GM23338 (cell line): Measurements from ENCODE around the gene LGALS12. TPM values are rescaled to one million over a fixed set of nuclear protein-coding genes. Genes with fewer than 3 reads are reported as not detected.

Source experiments
- ATAC-seq: fragments of 200-7000 bp; cut with Tn5 transposase; 3 replicates; pipeline ENCODE4 v1.9.1; 2020
- DNase-seq: peaks from one replicate; pipeline ENCODE4 v3.0.0-alpha.2; 2015; ENCODE audit warnings: low spot score
- H2AFZ ChIP-seq: fragments of 200-600 bp; sonication (generic); 2 replicates; pipeline ENCODE4 v1.8.0; 2016; ENCODE audit warnings: antibody characterized with exemption, mild to moderate bottlenecking, moderate library complexity
- H3F3A ChIP-seq: fragments of 200-600 bp; sonication (generic); replicated peaks from 2 replicates; pipeline ENCODE4 v1.8.0; 2017; ENCODE audit warnings: antibody characterized with exemption, mixed run types, low read depth
- H3K27ac ChIP-seq: fragments of 200-600 bp; sonication (generic); 2 replicates; pipeline ENCODE4 v1.6.1; 2016; ENCODE audit warnings: low read depth
- H3K27me3 ChIP-seq: fragments of 200-600 bp; sonication (generic); 2 replicates; pipeline ENCODE4 v1.8.0; 2016; ENCODE audit warnings: mild to moderate bottlenecking, mixed run types, moderate library complexity; ENCODE audit not compliant: insufficient read depth
- H3K36me3 ChIP-seq: fragments of 200-600 bp; sonication (generic); 2 replicates; pipeline ENCODE4 v1.8.0; 2016; ENCODE audit warnings: mild to moderate bottlenecking; ENCODE audit not compliant: insufficient read depth
- H3K4me1 ChIP-seq: fragments of 200-600 bp; sonication (generic); 2 replicates; pipeline ENCODE4 v1.8.0; 2016; ENCODE audit warnings: mild to moderate bottlenecking, moderate library complexity; ENCODE audit not compliant: insufficient read depth
- H3K4me2 ChIP-seq: fragments of 200-600 bp; sonication (generic); 2 replicates; pipeline ENCODE4 v1.7.1; 2017; ENCODE audit warnings: mixed run types
- H3K4me3 ChIP-seq: fragments of 200-600 bp; sonication (generic); 2 replicates; pipeline ENCODE4 v1.6.1; 2016; ENCODE audit warnings: mixed run types
- H3K79me2 ChIP-seq: fragments of 200-600 bp; sonication (generic); replicated peaks from 2 replicates; pipeline ENCODE4 v1.8.0; 2017; ENCODE audit warnings: mild to moderate bottlenecking; ENCODE audit not compliant: insufficient read depth
- H3K9me2 ChIP-seq: fragments of 200-600 bp; sonication (generic); 2 replicates; pipeline ENCODE4 v1.8.0; 2017; ENCODE audit not compliant: insufficient read depth
- H4K20me1 ChIP-seq: fragments of 200-600 bp; sonication (generic); replicated peaks from 2 replicates; pipeline ENCODE4 v1.8.0; 2017; ENCODE audit warnings: mild to moderate bottlenecking; ENCODE audit not compliant: insufficient read depth
- H3K27ac Mint-ChIP-seq: 2 replicates; pipeline ENCODE4 v1.8.0; 2020; ENCODE audit warnings: inconsistent platforms, mild to moderate bottlenecking, moderate library complexity, mixed read lengths
- H3K27me3 Mint-ChIP-seq: 3 replicates; pipeline ENCODE4 v1.8.0; 2022; ENCODE audit warnings: low read depth, mild to moderate bottlenecking, moderate library complexity, mixed read lengths, inconsistent platforms; ENCODE audit not compliant: insufficient read depth, poor library complexity
- H3K36me3 Mint-ChIP-seq: 3 replicates; pipeline ENCODE4 v1.8.0; 2021; ENCODE audit warnings: low read depth, mild to moderate bottlenecking, inconsistent platforms, moderate library complexity, mixed read lengths
- H3K4me1 Mint-ChIP-seq: 3 replicates; pipeline ENCODE4 v1.8.0; 2020; ENCODE audit warnings: mild to moderate bottlenecking, inconsistent platforms, mixed read lengths
- H3K4me3 Mint-ChIP-seq: 3 replicates; pipeline ENCODE4 v1.8.0; 2021; ENCODE audit warnings: moderate library complexity, mild to moderate bottlenecking, inconsistent platforms, mixed read lengths
- H3K9me3 Mint-ChIP-seq: 3 replicates; pipeline ENCODE4 v1.8.0; 2020; ENCODE audit warnings: moderate library complexity, mild to moderate bottlenecking, inconsistent platforms, mixed read lengths
- CREB1 ChIP-seq: fragments of 250-450 bp; sonication (Bioruptor Pico); IDR thresholded peaks from 2 replicates; pipeline ENCODE4 v1.5.0; 2020; ENCODE audit warnings: low read depth, mild to moderate bottlenecking, moderate library complexity
- CTCF ChIP-seq, 2 experiments: fragments of 200-600 bp in 1 of 2; sonication (generic) in 1 of 2; conservative IDR thresholded peaks; 2 replicates each; pipeline versions ENCODE4 v1.5.1 to v1.6.1; 2016 to 2017; ENCODE audit warnings: antibody characterized with exemption in 2 of 2, low read depth in 2 of 2, mild to moderate bottlenecking in 2 of 2, moderate library complexity in 1 of 2
- ETS1 ChIP-seq: IDR thresholded peaks from 2 replicates; pipeline ENCODE4 v1.6.1; 2016; ENCODE audit warnings: antibody characterized with exemption
- EZH2 ChIP-seq: fragments of 200-600 bp; sonication (generic); IDR thresholded peaks from one replicate; pipeline ENCODE4 v1.8.0; 2017; ENCODE audit warnings: antibody characterized with exemption, mild to moderate bottlenecking, low read depth; ENCODE audit not compliant: unreplicated experiment
- EZH2phosphoT487 ChIP-seq: fragments of 200-600 bp; sonication (generic); IDR thresholded peaks from one replicate; pipeline ENCODE4 v1.8.1; 2018; ENCODE audit warnings: antibody characterized with exemption; ENCODE audit not compliant: unreplicated experiment
- JUNB ChIP-seq: IDR thresholded peaks from one replicate; pipeline ENCODE4 v1.6.1; 2016; ENCODE audit warnings: antibody characterized with exemption; ENCODE audit not compliant: unreplicated experiment
- NANOG ChIP-seq: IDR thresholded peaks from 2 replicates; pipeline ENCODE4 v1.6.1; 2016; ENCODE audit warnings: antibody characterized with exemption, borderline replicate concordance
- POLR2AphosphoS5 ChIP-seq: IDR thresholded peaks from 2 replicates; pipeline ENCODE4 v1.6.1; 2016; ENCODE audit warnings: antibody characterized with exemption, low read depth
- STAT1 ChIP-seq: IDR thresholded peaks from one replicate; pipeline ENCODE4 v1.6.1; 2016; ENCODE audit warnings: antibody characterized with exemption; ENCODE audit not compliant: unreplicated experiment
- ZNF114 ChIP-seq: fragments of 250-450 bp; sonication (Bioruptor Pico); IDR thresholded peaks from 2 replicates; pipeline ENCODE4 v1.5.0; 2020; ENCODE audit warnings: mild to moderate bottlenecking, moderate library complexity
- ZNF331 ChIP-seq: fragments of 250-450 bp; sonication (Bioruptor Pico); IDR thresholded peaks from 2 replicates; pipeline ENCODE4 v1.5.0; 2020; ENCODE audit warnings: low read depth, mild to moderate bottlenecking, moderate library complexity
- polyA plus RNA-seq: library from polyadenylated mRNA; unstranded; fragments of >200 nt; fragmentation: Nextera tagmentation; extraction: Ambion mirVana; gene quantifications from 2 replicates; pipeline ENCODE4 v1.2.1, GENCODE V29; 2016
- total RNA-seq: library from RNA; depleted of rRNA; stranded (reverse); fragments of >200 nt; shearing (Covaris generic); gene quantifications from 2 replicates; pipeline ENCODE4 v1.2.3, GENCODE V29; 2014
- TF ChIP-seq, protein P1 (sequence below): fragments of 250-450 bp; sonication (Bioruptor Pico); IDR thresholded peaks from 2 replicates; pipeline ENCODE4 v1.5.0; 2020; ENCODE audit warnings: mild to moderate bottlenecking, moderate library complexity
- TF ChIP-seq, protein P2 (sequence below): IDR thresholded peaks from one replicate; pipeline ENCODE4 v1.6.1; 2018; ENCODE audit warnings: antibody characterized with exemption; ENCODE audit not compliant: unreplicated experiment

LGALS12 gene
- total and polyA plus RNA-seq, 2 experiments from 2014 or later, result 0.94 to 1.2 TPM

DNA sequence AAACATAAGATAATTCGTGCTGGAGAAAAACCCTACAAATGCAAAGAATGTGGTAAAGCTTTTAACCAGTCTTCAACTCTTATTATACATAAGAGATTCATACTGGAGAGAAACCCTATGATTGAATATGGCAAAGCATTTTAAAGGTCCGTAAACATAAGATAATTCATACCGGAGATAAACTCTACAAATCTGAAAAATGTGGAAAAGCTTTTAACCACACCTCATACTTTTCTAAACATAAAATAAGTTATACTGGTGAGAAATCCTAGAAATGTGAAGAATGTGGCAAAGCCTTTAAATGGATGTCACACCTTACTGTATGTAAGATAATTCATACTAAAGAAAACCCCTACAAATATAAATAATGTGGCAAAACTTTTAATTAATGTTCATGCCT, 35.6 kb upstream of the LGALS12 start:
- peaks cover 8% of the 10 kb centered on the region; the same call in 2 of the 3 replicates for H3K9me3 Mint-ChIP-seq
- H3K36me3 ChIP-seq, result no peaks in the 10 kb centered on the region; the same call in 1 of the 2 replicates
- H3K4me3 ChIP-seq, result no peak overlapping the region

More for the DNA sequence above, 35.6 kb upstream of the LGALS12 start:
- Histone ChIP-seq H3K27me3 (no peaks in the 10 kb centered on the region), H3K4me1 (no peaks in the 10 kb centered on the region), H3K79me2 (no peaks in the 10 kb centered on the region), H3K27ac (no peak overlapping the region), H3K4me2 (no peak overlapping the region), H3K9me2 (peaks cover 17% of the 10 kb centered on the region), H4K20me1 (no peaks in the 10 kb centered on the region), H3F3A (no peaks in the 10 kb centered on the region), H2AFZ (no peak overlapping the region)
- Mint-ChIP-seq H3K27ac (no peak overlapping the region), H3K4me1 (no peaks in the 10 kb centered on the region), H3K4me3 (no peak overlapping the region), H3K27me3 (no peaks in the 10 kb centered on the region), H3K36me3 (peaks cover 3% of the 10 kb centered on the region; the same call in 1 of the 3 replicates)
- no peak for TF ChIP-seq EZH2phosphoT487
- no peak for TF ChIP-seq NANOG
- TF ChIP-seq EZH2, result no peak
- TF ChIP-seq, protein P1, sequence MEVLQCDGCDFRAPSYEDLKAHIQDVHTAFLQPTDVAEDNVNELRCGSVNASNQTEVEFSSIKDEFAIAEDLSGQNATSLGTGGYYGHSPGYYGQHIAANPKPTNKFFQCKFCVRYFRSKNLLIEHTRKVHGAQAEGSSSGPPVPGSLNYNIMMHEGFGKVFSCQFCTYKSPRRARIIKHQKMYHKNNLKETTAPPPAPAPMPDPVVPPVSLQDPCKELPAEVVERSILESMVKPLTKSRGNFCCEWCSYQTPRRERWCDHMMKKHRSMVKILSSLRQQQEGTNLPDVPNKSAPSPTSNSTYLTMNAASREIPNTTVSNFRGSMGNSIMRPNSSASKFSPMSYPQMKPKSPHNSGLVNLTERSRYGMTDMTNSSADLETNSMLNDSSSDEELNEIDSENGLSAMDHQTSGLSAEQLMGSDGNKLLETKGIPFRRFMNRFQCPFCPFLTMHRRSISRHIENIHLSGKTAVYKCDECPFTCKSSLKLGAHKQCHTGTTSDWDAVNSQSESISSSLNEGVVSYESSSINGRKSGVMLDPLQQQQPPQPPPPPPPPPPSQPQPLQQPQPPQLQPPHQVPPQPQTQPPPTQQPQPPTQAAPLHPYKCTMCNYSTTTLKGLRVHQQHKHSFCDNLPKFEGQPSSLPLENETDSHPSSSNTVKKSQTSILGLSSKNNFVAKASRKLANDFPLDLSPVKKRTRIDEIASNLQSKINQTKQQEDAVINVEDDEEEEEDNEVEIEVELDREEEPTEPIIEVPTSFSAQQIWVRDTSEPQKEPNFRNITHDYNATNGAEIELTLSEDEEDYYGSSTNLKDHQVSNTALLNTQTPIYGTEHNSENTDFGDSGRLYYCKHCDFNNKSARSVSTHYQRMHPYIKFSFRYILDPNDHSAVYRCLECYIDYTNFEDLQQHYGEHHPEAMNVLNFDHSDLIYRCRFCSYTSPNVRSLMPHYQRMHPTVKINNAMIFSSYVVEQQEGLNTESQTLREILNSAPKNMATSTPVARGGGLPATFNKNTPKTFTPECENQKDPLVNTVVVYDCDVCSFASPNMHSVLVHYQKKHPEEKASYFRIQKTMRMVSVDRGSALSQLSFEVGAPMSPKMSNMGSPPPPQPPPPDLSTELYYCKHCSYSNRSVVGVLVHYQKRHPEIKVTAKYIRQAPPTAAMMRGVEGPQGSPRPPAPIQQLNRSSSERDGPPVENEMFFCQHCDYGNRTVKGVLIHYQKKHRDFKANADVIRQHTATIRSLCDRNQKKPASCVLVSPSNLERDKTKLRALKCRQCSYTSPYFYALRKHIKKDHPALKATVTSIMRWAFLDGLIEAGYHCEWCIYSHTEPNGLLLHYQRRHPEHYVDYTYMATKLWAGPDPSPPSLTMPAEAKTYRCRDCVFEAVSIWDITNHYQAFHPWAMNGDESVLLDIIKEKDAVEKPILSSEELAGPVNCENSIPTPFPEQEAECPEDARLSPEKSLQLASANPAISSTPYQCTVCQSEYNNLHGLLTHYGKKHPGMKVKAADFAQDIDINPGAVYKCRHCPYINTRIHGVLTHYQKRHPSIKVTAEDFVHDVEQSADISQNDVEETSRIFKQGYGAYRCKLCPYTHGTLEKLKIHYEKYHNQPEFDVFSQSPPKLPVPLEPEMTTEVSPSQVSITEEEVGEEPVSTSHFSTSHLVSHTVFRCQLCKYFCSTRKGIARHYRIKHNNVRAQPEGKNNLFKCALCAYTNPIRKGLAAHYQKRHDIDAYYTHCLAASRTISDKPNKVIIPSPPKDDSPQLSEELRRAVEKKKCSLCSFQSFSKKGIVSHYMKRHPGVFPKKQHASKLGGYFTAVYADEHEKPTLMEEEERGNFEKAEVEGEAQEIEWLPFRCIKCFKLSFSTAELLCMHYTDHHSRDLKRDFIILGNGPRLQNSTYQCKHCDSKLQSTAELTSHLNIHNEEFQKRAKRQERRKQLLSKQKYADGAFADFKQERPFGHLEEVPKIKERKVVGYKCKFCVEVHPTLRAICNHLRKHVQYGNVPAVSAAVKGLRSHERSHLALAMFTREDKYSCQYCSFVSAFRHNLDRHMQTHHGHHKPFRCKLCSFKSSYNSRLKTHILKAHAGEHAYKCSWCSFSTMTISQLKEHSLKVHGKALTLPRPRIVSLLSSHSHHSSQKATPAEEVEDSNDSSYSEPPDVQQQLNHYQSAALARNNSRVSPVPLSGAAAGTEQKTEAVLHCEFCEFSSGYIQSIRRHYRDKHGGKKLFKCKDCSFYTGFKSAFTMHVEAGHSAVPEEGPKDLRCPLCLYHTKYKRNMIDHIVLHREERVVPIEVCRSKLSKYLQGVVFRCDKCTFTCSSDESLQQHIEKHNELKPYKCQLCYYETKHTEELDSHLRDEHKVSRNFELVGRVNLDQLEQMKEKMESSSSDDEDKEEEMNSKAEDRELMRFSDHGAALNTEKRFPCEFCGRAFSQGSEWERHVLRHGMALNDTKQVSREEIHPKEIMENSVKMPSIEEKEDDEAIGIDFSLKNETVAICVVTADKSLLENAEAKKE (CRISPR knock-in tag), result no peak
- TF ChIP-seq STAT1, result no peak
- TF ChIP-seq CREB1 (CRISPR knock-in tag), result no peak
- no peak for TF ChIP-seq JUNB
- TF ChIP-seq, protein P2, sequence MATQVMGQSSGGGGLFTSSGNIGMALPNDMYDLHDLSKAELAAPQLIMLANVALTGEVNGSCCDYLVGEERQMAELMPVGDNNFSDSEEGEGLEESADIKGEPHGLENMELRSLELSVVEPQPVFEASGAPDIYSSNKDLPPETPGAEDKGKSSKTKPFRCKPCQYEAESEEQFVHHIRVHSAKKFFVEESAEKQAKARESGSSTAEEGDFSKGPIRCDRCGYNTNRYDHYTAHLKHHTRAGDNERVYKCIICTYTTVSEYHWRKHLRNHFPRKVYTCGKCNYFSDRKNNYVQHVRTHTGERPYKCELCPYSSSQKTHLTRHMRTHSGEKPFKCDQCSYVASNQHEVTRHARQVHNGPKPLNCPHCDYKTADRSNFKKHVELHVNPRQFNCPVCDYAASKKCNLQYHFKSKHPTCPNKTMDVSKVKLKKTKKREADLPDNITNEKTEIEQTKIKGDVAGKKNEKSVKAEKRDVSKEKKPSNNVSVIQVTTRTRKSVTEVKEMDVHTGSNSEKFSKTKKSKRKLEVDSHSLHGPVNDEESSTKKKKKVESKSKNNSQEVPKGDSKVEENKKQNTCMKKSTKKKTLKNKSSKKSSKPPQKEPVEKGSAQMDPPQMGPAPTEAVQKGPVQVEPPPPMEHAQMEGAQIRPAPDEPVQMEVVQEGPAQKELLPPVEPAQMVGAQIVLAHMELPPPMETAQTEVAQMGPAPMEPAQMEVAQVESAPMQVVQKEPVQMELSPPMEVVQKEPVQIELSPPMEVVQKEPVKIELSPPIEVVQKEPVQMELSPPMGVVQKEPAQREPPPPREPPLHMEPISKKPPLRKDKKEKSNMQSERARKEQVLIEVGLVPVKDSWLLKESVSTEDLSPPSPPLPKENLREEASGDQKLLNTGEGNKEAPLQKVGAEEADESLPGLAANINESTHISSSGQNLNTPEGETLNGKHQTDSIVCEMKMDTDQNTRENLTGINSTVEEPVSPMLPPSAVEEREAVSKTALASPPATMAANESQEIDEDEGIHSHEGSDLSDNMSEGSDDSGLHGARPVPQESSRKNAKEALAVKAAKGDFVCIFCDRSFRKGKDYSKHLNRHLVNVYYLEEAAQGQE, result no peak
- no peak for TF ChIP-seq CTCF (conservative IDR thresholded peaks at IDR 0.05; ENCODE audit: low read depth in 2 of 2)
- TF ChIP-seq ZNF331 (CRISPR knock-in tag), result no peak
- no peak for TF ChIP-seq ETS1
- TF ChIP-seq ZNF114, result no peak
- TF ChIP-seq POLR2AphosphoS5, result no peak
- no peak for ATAC-seq
- no peak for DNase-seq
